NCI-H460 (cell line): ENCODE measurements around the gene ACP4. TPM values are rescaled to one million over a fixed set of nuclear protein-coding genes. Genes with fewer than 3 reads are reported as not detected.
A peak's percentile ranks its signal among the peaks of the same experiment; 100 is the strongest.

ENCODE experiments used
- DNase-seq: peaks from one replicate; pipeline ENCODE4 v3.0.0-alpha.2; 2016; ENCODE audit warnings: low read depth; ENCODE audit errors: extremely low read depth
- total RNA-seq: library from RNA; depleted of rRNA; stranded (reverse); fragments of >200 nt; shearing (Covaris generic); gene quantifications from 2 replicates; pipeline ENCODE4 v1.2.3, GENCODE V29; 2014

The ACP4 gene
- total RNA-seq, 1 experiment from 2014 or later: not detected

- no peak for DNase-seq
Observed at GRCh38 chr19:50820549-50821247, 30.5 kb downstream of the ACP4 start.

- DNase-seq: no peak
Observed at GRCh38 chr19:50821248-50821612, 31.0 kb downstream of the ACP4 start.

GRCh38 chr19:50821622-50822021, 31.4 kb downstream of the ACP4 start:
- no peak for DNase-seq

GRCh38 chr19:50822661-50823208, 32.5 kb downstream of the ACP4 start:
- no peak for DNase-seq

GRCh38 chr19:50823389-50824042, 33.3 kb downstream of the ACP4 start, which contains the start of gene KLK1:
KLK1 (minus strand) TSS chr19:50823787; CDS start chr19:50823748, 39 bp downstream.
- no peak for DNase-seq

GRCh38 chr19:50826492-50827240, 36.5 kb downstream of the ACP4 start:
- DNase-seq: no peak

- no peak for DNase-seq
Observed at GRCh38 chr19:50827476-50827875, 37.3 kb downstream of the ACP4 start.

GRCh38 chr19:50829801-50830200, 39.6 kb downstream of the ACP4 start:
- DNase-seq: no peak

- DNase-seq: no peak
Observed at GRCh38 chr19:50830266-50831025, 40.2 kb downstream of the ACP4 start.

- DNase-seq: no peak
Observed at GRCh38 chr19:50831026-50831396, 40.8 kb downstream of the ACP4 start.

- no peak for DNase-seq
Observed at GRCh38 chr19:50832666-50833065, 42.5 kb downstream of the ACP4 start.

GRCh38 chr19:50833117-50833801, 43.0 kb downstream of the ACP4 start, which contains the start of gene KLK15:
KLK15 (minus strand) TSS chr19:50833574; CDS start chr19:50831492, 2,082 bp downstream.
- DNase-seq: no peak

- no peak for DNase-seq
Observed at GRCh38 chr19:50833802-50834167, 43.6 kb downstream of the ACP4 start.

GRCh38 chr19:50835103-50835784, 45.0 kb downstream of the ACP4 start:
- no peak for DNase-seq

GRCh38 chr19:50835785-50836542, 45.7 kb downstream of the ACP4 start:
- DNase-seq: peak; percentile 59

GRCh38 chr19:50836543-50837195, 46.5 kb downstream of the ACP4 start:
- no peak for DNase-seq

- DNase-seq: no peak
Observed at GRCh38 chr19:50837300-50837699, 47.1 kb downstream of the ACP4 start.

GRCh38 chr19:50838239-50838638, 48.0 kb downstream of the ACP4 start:
- DNase-seq: no peak
